ENCODE data around the gene FAM200B.

GRCh38 chr4:15681067-15681371, 608 bp upstream of the FAM200B start:
- TF ChIP-seq CTCF (IDR thresholded peaks at IDR 0.05; ENCODE audit: borderline replicate concordance, extremely low read depth, low read length, poor library complexity, severe bottlenecking) (no peak), EZH2 (IDR thresholded peaks at IDR 0.05; ENCODE audit: borderline replicate concordance, low read depth, low read length, severe bottlenecking) (no peak)
